HL-60 (cell line): ENCODE data around the gene WWOX.

Source experiments
- DNase-seq, 2 experiments: peaks; one replicate each; pipeline ENCODE4 v3.0.0-alpha.2; 2010 to 2020; ENCODE audit warnings: low read depth in 1 of 2, low spot score in 1 of 2
- H3K27ac ChIP-seq: fragments of 250-450 bp; sonication (Bioruptor Pico); replicated peaks from 2 replicates; pipeline ENCODE4 v1.5.1; 2020; ENCODE audit warnings: mild to moderate bottlenecking, moderate library complexity
- H3K27me3 ChIP-seq: fragments of 250-450 bp; sonication (Bioruptor Pico); 2 replicates; pipeline ENCODE4 v1.5.1; 2021; ENCODE audit warnings: mild to moderate bottlenecking, moderate library complexity; ENCODE audit not compliant: insufficient read depth, poor library complexity, severe bottlenecking
- H3K4me3 ChIP-seq: replicated peaks from 2 replicates; pipeline ENCODE4 v1.5.1; 2011; ENCODE audit warnings: mild to moderate bottlenecking, control low read depth, low read length; ENCODE audit not compliant: insufficient read depth
- GABPA ChIP-seq: IDR thresholded peaks from 2 replicates; pipeline ENCODE4 v1.6.1; 2012; ENCODE audit warnings: low read depth
- POLR2AphosphoS5 ChIP-seq: IDR thresholded peaks from 2 replicates; pipeline ENCODE4 v1.6.1; 2012; ENCODE audit warnings: low read depth
- SPI1 ChIP-seq: IDR thresholded peaks from 2 replicates; pipeline ENCODE4 v1.6.1; 2012; ENCODE audit warnings: low read depth, mild to moderate bottlenecking, borderline replicate concordance
- TF ChIP-seq, protein P1 (sequence below): IDR thresholded peaks from 2 replicates; pipeline ENCODE4 v1.6.1; 2012; ENCODE audit warnings: low read depth; ENCODE audit not compliant: insufficient replicate concordance
- TF ChIP-seq, protein P2 (sequence below): IDR thresholded peaks from one replicate; pipeline ENCODE4 v1.5.1; 2011; ENCODE audit warnings: low read length, control low read depth, inconsistent platforms; ENCODE audit not compliant: insufficient read depth

The WWOX gene

DNA sequence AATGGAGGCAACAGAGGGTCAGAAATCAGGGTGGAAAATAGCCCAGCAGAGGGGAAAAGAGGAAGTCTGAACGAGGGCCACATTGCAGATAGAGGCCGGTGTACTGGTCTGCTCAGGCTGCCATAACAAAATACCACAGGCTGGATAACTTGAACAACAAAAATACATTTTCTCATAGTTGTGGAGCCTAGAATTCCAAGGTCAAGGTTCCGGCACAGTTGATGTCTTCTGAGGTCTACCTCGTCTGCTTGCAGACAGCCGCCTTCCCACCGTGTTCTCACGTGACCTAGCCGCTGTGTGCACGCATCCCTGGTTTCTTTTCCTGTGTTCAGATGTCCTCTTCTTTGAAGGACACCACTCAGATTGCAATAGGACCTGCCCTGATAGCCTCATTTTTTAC is 249.4 kb downstream of the WWOX start:
- no peak overlapping the region for H3K4me3 ChIP-seq
- DNase-seq: no peak
- TF ChIP-seq, protein P1, sequence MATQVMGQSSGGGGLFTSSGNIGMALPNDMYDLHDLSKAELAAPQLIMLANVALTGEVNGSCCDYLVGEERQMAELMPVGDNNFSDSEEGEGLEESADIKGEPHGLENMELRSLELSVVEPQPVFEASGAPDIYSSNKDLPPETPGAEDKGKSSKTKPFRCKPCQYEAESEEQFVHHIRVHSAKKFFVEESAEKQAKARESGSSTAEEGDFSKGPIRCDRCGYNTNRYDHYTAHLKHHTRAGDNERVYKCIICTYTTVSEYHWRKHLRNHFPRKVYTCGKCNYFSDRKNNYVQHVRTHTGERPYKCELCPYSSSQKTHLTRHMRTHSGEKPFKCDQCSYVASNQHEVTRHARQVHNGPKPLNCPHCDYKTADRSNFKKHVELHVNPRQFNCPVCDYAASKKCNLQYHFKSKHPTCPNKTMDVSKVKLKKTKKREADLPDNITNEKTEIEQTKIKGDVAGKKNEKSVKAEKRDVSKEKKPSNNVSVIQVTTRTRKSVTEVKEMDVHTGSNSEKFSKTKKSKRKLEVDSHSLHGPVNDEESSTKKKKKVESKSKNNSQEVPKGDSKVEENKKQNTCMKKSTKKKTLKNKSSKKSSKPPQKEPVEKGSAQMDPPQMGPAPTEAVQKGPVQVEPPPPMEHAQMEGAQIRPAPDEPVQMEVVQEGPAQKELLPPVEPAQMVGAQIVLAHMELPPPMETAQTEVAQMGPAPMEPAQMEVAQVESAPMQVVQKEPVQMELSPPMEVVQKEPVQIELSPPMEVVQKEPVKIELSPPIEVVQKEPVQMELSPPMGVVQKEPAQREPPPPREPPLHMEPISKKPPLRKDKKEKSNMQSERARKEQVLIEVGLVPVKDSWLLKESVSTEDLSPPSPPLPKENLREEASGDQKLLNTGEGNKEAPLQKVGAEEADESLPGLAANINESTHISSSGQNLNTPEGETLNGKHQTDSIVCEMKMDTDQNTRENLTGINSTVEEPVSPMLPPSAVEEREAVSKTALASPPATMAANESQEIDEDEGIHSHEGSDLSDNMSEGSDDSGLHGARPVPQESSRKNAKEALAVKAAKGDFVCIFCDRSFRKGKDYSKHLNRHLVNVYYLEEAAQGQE: no peak
- no peak for TF ChIP-seq POLR2AphosphoS5
- TF ChIP-seq, protein P2, sequence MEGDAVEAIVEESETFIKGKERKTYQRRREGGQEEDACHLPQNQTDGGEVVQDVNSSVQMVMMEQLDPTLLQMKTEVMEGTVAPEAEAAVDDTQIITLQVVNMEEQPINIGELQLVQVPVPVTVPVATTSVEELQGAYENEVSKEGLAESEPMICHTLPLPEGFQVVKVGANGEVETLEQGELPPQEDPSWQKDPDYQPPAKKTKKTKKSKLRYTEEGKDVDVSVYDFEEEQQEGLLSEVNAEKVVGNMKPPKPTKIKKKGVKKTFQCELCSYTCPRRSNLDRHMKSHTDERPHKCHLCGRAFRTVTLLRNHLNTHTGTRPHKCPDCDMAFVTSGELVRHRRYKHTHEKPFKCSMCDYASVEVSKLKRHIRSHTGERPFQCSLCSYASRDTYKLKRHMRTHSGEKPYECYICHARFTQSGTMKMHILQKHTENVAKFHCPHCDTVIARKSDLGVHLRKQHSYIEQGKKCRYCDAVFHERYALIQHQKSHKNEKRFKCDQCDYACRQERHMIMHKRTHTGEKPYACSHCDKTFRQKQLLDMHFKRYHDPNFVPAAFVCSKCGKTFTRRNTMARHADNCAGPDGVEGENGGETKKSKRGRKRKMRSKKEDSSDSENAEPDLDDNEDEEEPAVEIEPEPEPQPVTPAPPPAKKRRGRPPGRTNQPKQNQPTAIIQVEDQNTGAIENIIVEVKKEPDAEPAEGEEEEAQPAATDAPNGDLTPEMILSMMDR: no peak
- TF ChIP-seq GABPA: no peak
- H3K27ac ChIP-seq: no peak overlapping the region
- no peaks in the 10 kb centered on the region for H3K27me3 ChIP-seq

DNA sequence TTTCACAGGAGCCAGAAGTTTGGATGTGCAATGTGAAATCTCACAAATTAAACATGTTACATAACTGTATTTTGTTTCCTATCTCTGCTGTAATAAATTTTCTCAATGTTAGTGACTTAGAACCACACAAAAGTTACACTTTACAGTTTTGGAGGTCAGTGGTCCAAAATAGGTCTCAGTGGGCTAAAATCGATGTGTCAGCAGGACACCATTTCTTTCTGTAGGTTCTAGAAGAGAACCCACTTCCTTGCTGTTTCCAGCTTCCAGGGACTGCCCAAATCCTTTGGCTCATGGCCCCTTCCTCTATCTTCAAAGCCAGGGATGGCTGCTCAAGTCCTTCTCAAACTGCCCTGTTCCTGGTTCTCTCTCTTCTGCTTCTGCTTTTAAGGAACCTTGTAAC is 252.7 kb downstream of the WWOX start:
- Histone ChIP-seq H3K27me3 (no peaks in the 10 kb centered on the region), H3K27ac (no peak overlapping the region), H3K4me3 (no peak overlapping the region)
- TF ChIP-seq GABPA: no peak
- no peak for DNase-seq

DNA sequence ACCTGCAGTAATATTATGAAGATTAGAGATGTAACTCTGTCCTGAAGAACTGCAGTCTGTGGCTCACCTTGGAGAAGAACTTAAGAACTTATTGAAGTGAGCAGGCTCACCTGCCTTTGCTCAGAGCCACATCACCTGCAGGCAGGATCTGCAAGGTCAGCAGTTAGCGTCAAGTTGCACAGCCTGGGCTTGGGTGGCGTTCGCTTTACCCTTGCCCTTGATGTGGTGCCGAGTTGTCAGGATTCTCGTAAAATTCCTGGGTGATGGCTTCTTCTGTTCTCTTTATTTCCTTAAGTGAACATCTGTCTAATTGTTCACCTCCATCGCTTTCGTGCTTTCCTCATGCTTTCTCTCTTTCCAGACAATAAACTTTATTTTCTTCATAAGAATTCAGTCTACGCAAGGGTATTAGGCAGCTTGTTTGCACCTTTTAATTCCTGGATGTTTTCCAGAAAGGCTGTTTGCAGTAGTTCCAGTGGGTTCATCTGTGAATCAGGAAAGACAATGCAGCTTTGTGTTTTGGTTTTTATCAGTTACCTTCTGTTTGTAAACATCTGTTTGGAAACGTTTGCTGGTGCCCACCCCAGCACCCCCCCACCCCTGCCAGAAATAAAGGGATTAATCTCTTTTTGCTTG is 254.3 kb downstream of the WWOX start:
- TF ChIP-seq, protein P1: no peak
- TF ChIP-seq GABPA (no peak), POLR2AphosphoS5 (no peak)
- TF ChIP-seq, protein P2: no peak
- Histone ChIP-seq H3K27ac (no peak overlapping the region), H3K27me3 (no peaks in the 10 kb centered on the region), H3K4me3 (no peak overlapping the region)
- no peak for DNase-seq

DNA sequence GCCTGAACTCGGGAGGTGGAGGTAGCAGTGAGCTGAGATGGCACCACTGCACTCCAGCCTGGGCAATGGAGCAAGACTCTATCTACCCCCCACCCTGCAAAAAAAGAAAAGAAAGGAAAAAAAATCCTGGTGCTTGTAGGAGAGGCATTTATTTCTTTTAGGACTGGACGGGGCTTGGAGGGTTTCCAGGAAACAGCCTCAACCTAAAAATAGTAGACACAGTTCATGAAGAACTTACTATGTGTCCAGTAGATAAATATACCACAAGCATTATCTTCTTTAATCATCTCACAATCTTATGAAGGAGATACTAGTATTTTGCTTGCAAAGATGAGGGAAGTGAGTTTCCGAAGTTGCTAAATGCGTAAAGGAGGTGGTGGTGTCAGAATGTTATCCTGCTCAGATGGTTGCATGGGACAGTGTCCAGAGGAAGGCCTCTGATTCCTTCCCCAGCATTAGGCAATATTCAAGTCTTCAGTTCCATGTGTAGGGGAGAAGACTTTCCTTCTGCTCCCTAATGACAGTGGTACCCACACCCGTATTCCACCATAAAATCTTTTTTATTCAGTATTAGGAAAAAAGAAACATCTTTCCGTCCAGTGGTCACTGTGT is 263.2 kb downstream of the WWOX start:
- no peak for TF ChIP-seq SPI1
- TF ChIP-seq, protein P2: no peak
- H3K27me3 ChIP-seq: no peaks in the 10 kb centered on the region
- H3K27ac ChIP-seq: no peak overlapping the region
- H3K4me3 ChIP-seq: no peak overlapping the region
- DNase-seq: no peak
